Measurements from ENCODE around the gene CLEC3B. TPM values are rescaled to one million over a fixed set of nuclear protein-coding genes. Genes with fewer than 3 reads are reported as not detected.

The CLEC3B gene
- total and polyA plus RNA-seq, 2 of the 8 experiments (the other 6 are each of a cell fraction or from before 2014, with no cell fraction given): 0.32 TPM; not detected in 1

GRCh38 chr3:44992555-44993470 is 33.3 kb upstream of the CLEC3B start:
- H3K79me2 ChIP-seq (ENCODE audit: control insufficient read depth in 1 of 2, insufficient read depth in 2 of 2, low read length in 2 of 2): peaks cover 0 to 54% of the 10 kb centered on the region in 2 experiments; a peak in 2 of 4 replicates
- DNase-seq (ENCODE audit: low read depth in 1 of 2, low spot score in 2 of 2): peak in 1 of 2 experiments; percentile 71
- no peak overlapping the region for H2BK12ac ChIP-seq (ENCODE audit: low read depth, low read length)
- CTCF ChIA-PET (ENCODE audit: partially characterized antibody): interaction anchor here (0.6 to 5.0 kb wide), 17 partner anchors 9 to 234 kb away, joined by 3 to 37 read pairs (median 3); no protein-coding TSS in a partner anchor
- FAIRE-seq: peak; percentile 94
- H3K27me3 ChIP-seq (replicated peaks in 1 of 4; ENCODE audit: control insufficient read depth in 3 of 4, extremely low read depth in 1 of 4, insufficient read depth in 3 of 4, low read length in 3 of 4): no peaks in the 10 kb centered on the region
- peak overlapping the region; percentile 17 for H4K91ac ChIP-seq (replicated peaks; ENCODE audit: insufficient read length, low read length)
- H2BK5ac ChIP-seq (ENCODE audit: low read depth, low read length): no peak overlapping the region
- H3K9ac ChIP-seq (replicated peaks in 1 of 4; ENCODE audit: extremely low read depth in 1 of 4, low read depth in 3 of 4, low read length in 3 of 4): no peak overlapping the region
- no peak overlapping the region for H2BK20ac ChIP-seq (ENCODE audit: low read length)
- peak overlapping the region in 1 of 4 experiments; percentile 1; a peak in 1 of 8 replicates for H3K4me3 ChIP-seq (ENCODE audit: extremely low read depth in 1 of 4, insufficient read depth in 2 of 4, low read depth in 3 of 4, low read length in 4 of 4)
- H3K27ac ChIP-seq (ENCODE audit: low read depth, low read length): 0 out of 2 replicates have a peak overlapping the region, but pooled peaks have one; percentile 5
- H3K18ac ChIP-seq (ENCODE audit: extremely low read depth, low read length): no peak overlapping the region
- H3K23ac ChIP-seq (ENCODE audit: insufficient read length): no peak overlapping the region
- peaks cover 6% of the 10 kb centered on the region; the same call in 1 of the 2 replicates for H3K79me1 ChIP-seq (ENCODE audit: low read depth, low read length)
- no peak overlapping the region for H2AK5ac ChIP-seq (ENCODE audit: low read depth, low read length)
- peaks cover 4 to 11% (median 7%) of the 10 kb centered on the region in 4 experiments for H3K4me1 ChIP-seq (replicated peaks in 1 of 4; ENCODE audit: control insufficient read depth in 3 of 4, insufficient read depth in 4 of 4, low read length in 3 of 4)
- H4K8ac ChIP-seq (ENCODE audit: extremely low read depth, insufficient read depth, low read length): no peak overlapping the region
- no peak overlapping the region for H3K4ac ChIP-seq (replicated peaks; ENCODE audit: insufficient read length, low read depth, low read length)
- H2AFZ ChIP-seq (ENCODE audit: low read length): no peak overlapping the region
- POLR2A ChIA-PET (ENCODE audit: partially characterized antibody): interaction anchor here (1.0 to 6.6 kb wide), 5 partner anchors 10 to 28 kb away, joined by 3 to 29 read pairs (median 5); partner anchors contain the start of genes EXOSC7 and ZDHHC3
- WGBS, 2 experiments (ENCODE audit: extremely low coverage in 1 of 2, insufficient coverage in 1 of 2, insufficient read length in 1 of 2, insufficient replicate concordance in 2 of 2, low coverage in 1 of 2, low lambda C conversion rate in 2 of 2, missing lambda C conversion rate in 1 of 2): 44% methylated on average over 7 of the region's 7 CpGs; no CpG with 5 or more reads in 1 of the 2 experiments
- no peaks in the 10 kb centered on the region; the same call in 1 of the 2 replicates for H3K23me2 ChIP-seq (ENCODE audit: low read depth, low read length)
- H2BK120ac ChIP-seq (replicated peaks; ENCODE audit: low read depth, low read length): no peak overlapping the region
- H3K9me3 ChIP-seq (ENCODE audit: insufficient read depth in 2 of 2, low read depth in 1 of 2, low read length in 1 of 2): no peaks in the 10 kb centered on the region
- H3K14ac ChIP-seq (ENCODE audit: insufficient read length): no peak overlapping the region
- peaks cover 16 to 48% (median 28%) of the 10 kb centered on the region in 4 experiments for H3K36me3 ChIP-seq (ENCODE audit: control insufficient read depth in 2 of 4, insufficient read depth in 4 of 4, low read length in 3 of 4)
- TF ChIP-seq CTCF (IDR thresholded peaks at IDR 0.05; ENCODE audit: control extremely low read depth in 1 of 3, insufficient read depth in 1 of 3, low read depth in 1 of 3, low read length in 3 of 3) (peak; percentile 65 to 95 (median 92)), RAD21 (IDR thresholded peaks at IDR 0.05 in 1 of 2, conservative IDR thresholded peaks at IDR 0.05 in 1 of 2; ENCODE audit: low read depth in 2 of 2, low read length in 2 of 2) (peak in 1 of 2 experiments; percentile 40; a peak in 3 of 4 replicates), CBX5 (IDR thresholded peaks at IDR 0.05; ENCODE audit: low read depth, low read length) (no peak), TAF1 (IDR thresholded peaks at IDR 0.05; ENCODE audit: low read depth, low read length) (0 out of 2 replicates have a peak, but pooled peaks have one; percentile 0)
- peaks cover 2 to 16% of the 10 kb centered on the region in 2 experiments for H4K20me1 ChIP-seq (replicated peaks in 1 of 2; ENCODE audit: control insufficient read depth in 1 of 2, insufficient read depth in 2 of 2, low read length in 2 of 2)
- no peak overlapping the region for H3K56ac ChIP-seq (replicated peaks; ENCODE audit: insufficient read length, low read depth, low read length)
- no peak overlapping the region for H4K5ac ChIP-seq (ENCODE audit: insufficient read length, low read depth, low read length)
- H2BK15ac ChIP-seq (ENCODE audit: low read length): no peak overlapping the region
- H3K4me2 ChIP-seq (ENCODE audit: insufficient read depth in 1 of 2, low read depth in 2 of 2, low read length in 2 of 2): peak overlapping the region; percentile 18 to 50
